GM20000 (cell line): ENCODE measurements around the gene COL5A2.

Source experiments
- DNase-seq: peaks from one replicate; pipeline ENCODE4 v3.0.0; 2012; ENCODE audit warnings: low spot score
- CTCF ChIP-seq: IDR thresholded peaks from 2 replicates; pipeline ENCODE4 v1.5.1; 2012; ENCODE audit warnings: mild to moderate bottlenecking, control low read depth; ENCODE audit errors: extremely low read depth, missing control alignments

COL5A2 gene

GRCh38 chr2:188984065-188984491 is 195.5 kb downstream of the COL5A2 start:
- DNase-seq, result no peak
- TF ChIP-seq CTCF, result no peak

- no peak for DNase-seq
- no peak for TF ChIP-seq CTCF
These were observed 196.0 kb downstream of the COL5A2 start for GRCh38 chr2:188983427-188984064.
